ENCODE measurements around the gene FGFR3. TPM values are rescaled to one million over a fixed set of nuclear protein-coding genes. Genes with fewer than 3 reads are reported as not detected.

Gene FGFR3
- total RNA-seq, 2 experiments from 2014 or later: 0.07 to 1.0 TPM

GRCh38 chr4:1756893-1757779 lies 36.0 kb upstream of the FGFR3 start:
- ChIA-PET CTCF (interaction anchor here (1.1 to 1.5 kb wide), 2 partner anchors 9 to 31 kb away, joined by 3 read pairs; no protein-coding TSS in a partner anchor), POLR2A (no interaction called here)
- TF ChIP-seq CTCF (IDR thresholded peaks at IDR 0.05): no peak
- Mint-ChIP-seq H3K27ac (no peak overlapping the region), H3K4me3 (no peak overlapping the region), H3K27me3 (no peaks in the 10 kb centered on the region), H3K36me3 (ENCODE audit: low read depth) (no peaks in the 10 kb centered on the region), H3K4me1 (ENCODE audit: low read depth) (peaks cover 4% of the 10 kb centered on the region), H3K9me3 (no peaks in the 10 kb centered on the region)
- DNase-seq: no peak
- no peak for ATAC-seq
- intact Hi-C loops (cut with micrococcal nuclease): no loop called here

- CTCF ChIA-PET: interaction anchor here (1.5 kb wide), 1 partner anchor 10 kb away, joined by 3 read pairs; no protein-coding TSS in a partner anchor
- intact Hi-C loops (cut with micrococcal nuclease): no loop called here
- POLR2A ChIA-PET: no interaction called here
- DNase-seq: no peak
- Mint-ChIP-seq H3K9me3 (no peaks in the 10 kb centered on the region), H3K36me3 (ENCODE audit: low read depth) (no peaks in the 10 kb centered on the region), H3K4me1 (ENCODE audit: low read depth) (peaks cover 3% of the 10 kb centered on the region), H3K27me3 (peaks cover 2% of the 10 kb centered on the region), H3K4me3 (no peak overlapping the region), H3K27ac (no peak overlapping the region)
- ATAC-seq: no peak
- no peak for TF ChIP-seq CTCF (IDR thresholded peaks at IDR 0.05)
These were observed 35.3 kb upstream of the FGFR3 start for GRCh38 chr4:1757836-1758235.

GRCh38 chr4:1758306-1759121 lies 34.6 kb upstream of the FGFR3 start:
- H3K4me1 Mint-ChIP-seq (ENCODE audit: low read depth): no peaks in the 10 kb centered on the region
- ChIA-PET POLR2A (interaction anchor here (1.0 kb wide), 1 partner anchor 37 kb away, joined by 3 read pairs; no protein-coding TSS in a partner anchor), CTCF (interaction anchor here (1.1 kb wide), 1 partner anchor 36 kb away, joined by 5 read pairs; no protein-coding TSS in a partner anchor)
- intact Hi-C loops (cut with micrococcal nuclease): no loop called here
- no peak overlapping the region for H3K4me3 Mint-ChIP-seq
- no peaks in the 10 kb centered on the region for H3K36me3 Mint-ChIP-seq (ENCODE audit: low read depth)
- no peak for DNase-seq
- peaks cover 3% of the 10 kb centered on the region for H3K27me3 Mint-ChIP-seq
- H3K27ac Mint-ChIP-seq: no peak overlapping the region
- no peak for ATAC-seq
- H3K9me3 Mint-ChIP-seq: no peaks in the 10 kb centered on the region
- TF ChIP-seq CTCF (IDR thresholded peaks at IDR 0.05): no peak

GRCh38 chr4:1759170-1759817 lies 33.8 kb upstream of the FGFR3 start:
- no peak overlapping the region for H3K27ac Mint-ChIP-seq
- ChIA-PET CTCF (interaction anchor here (1.1 to 1.6 kb wide), 3 partner anchors 14 to 51 kb away, joined by 4 to 8 read pairs (median 5); no protein-coding TSS in a partner anchor), POLR2A (interaction anchor here (1.0 kb wide), 1 partner anchor 36 kb away, joined by 3 read pairs; no protein-coding TSS in a partner anchor)
- no peaks in the 10 kb centered on the region for H3K4me1 Mint-ChIP-seq (ENCODE audit: low read depth)
- H3K9me3 Mint-ChIP-seq: no peaks in the 10 kb centered on the region
- intact Hi-C loops (cut with micrococcal nuclease): no loop called here
- H3K4me3 Mint-ChIP-seq: no peak overlapping the region
- no peak for TF ChIP-seq CTCF (IDR thresholded peaks at IDR 0.05)
- DNase-seq (no peak), ATAC-seq (no peak)
- H3K36me3 Mint-ChIP-seq (ENCODE audit: low read depth): no peaks in the 10 kb centered on the region
- H3K27me3 Mint-ChIP-seq: peaks cover 6% of the 10 kb centered on the region
